Vagina (tissue), 2 donors: Measurements from ENCODE around the gene INSR.

ENCODE experiments used
- POLR2A ChIP-seq, 2 donors: fragments of 450-650 bp; IDR thresholded peaks; one replicate each; pipeline ENCODE4 v1.6.1; 2017; ENCODE audit warnings: antibody characterized with exemption in 2 of 2, mild to moderate bottlenecking in 2 of 2, moderate library complexity in 2 of 2
- POLR2AphosphoS5 ChIP-seq, 2 donors: sonication (generic); formaldehyde crosslinking; IDR thresholded peaks; one replicate each; pipeline ENCODE4 v1.9.0; 2017; ENCODE audit warnings: antibody characterized with exemption in 2 of 2, mild to moderate bottlenecking in 2 of 2, low read depth in 1 of 2; ENCODE audit not compliant: insufficient read depth in 1 of 2
- TF ChIP-seq, protein P1 (sequence below), 3 experiments: fragments of 450-650 bp in 2 of 3; fragments of 200-600 bp in 1 of 3; sonication (generic) in 1 of 3; IDR thresholded peaks; one replicate each; pipeline ENCODE4 v1.5.1; 2017 to 2019; ENCODE audit warnings: antibody characterized with exemption in 3 of 3, mild to moderate bottlenecking in 2 of 3, moderate library complexity in 2 of 3

DNA sequence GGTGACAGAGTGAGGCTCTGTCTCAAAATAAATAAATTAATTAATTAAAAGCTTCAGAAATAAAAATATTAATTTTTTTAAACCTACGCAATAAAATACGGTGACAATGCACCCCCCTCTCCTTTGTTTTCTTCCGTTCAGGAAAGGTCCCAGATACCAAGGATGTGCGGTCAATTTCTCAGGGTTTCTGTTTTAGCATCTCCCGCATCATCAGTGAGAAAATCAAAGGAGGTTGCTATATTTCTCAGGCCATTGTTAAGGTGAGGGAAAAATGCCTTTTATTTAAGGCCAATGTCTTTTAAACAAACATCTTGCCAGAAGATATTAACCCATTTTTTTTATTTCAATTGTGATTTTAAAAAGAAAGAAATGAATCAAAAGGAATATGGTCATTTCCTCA is 111.7 kb downstream of the INSR start:
- TF ChIP-seq, protein P1, sequence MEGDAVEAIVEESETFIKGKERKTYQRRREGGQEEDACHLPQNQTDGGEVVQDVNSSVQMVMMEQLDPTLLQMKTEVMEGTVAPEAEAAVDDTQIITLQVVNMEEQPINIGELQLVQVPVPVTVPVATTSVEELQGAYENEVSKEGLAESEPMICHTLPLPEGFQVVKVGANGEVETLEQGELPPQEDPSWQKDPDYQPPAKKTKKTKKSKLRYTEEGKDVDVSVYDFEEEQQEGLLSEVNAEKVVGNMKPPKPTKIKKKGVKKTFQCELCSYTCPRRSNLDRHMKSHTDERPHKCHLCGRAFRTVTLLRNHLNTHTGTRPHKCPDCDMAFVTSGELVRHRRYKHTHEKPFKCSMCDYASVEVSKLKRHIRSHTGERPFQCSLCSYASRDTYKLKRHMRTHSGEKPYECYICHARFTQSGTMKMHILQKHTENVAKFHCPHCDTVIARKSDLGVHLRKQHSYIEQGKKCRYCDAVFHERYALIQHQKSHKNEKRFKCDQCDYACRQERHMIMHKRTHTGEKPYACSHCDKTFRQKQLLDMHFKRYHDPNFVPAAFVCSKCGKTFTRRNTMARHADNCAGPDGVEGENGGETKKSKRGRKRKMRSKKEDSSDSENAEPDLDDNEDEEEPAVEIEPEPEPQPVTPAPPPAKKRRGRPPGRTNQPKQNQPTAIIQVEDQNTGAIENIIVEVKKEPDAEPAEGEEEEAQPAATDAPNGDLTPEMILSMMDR (IDR thresholded peaks at IDR 0.05), result no peak
- no peak for TF ChIP-seq POLR2A (IDR thresholded peaks at IDR 0.05)
- TF ChIP-seq POLR2AphosphoS5 (IDR thresholded peaks at IDR 0.05; ENCODE audit: insufficient read depth in 1 of 2, low read depth in 1 of 2), result no peak
